K562 (cell line): ENCODE results near the gene CEACAM20. TPM values are rescaled to one million over a fixed set of nuclear protein-coding genes. Genes with fewer than 3 reads are reported as not detected.

Experiments used
- CREB3L1 ChIP-seq: fragments of 450-650 bp; IDR thresholded peaks from 2 replicates; pipeline ENCODE4 v1.6.1; 2014; ENCODE audit warnings: low read depth, mild to moderate bottlenecking, moderate library complexity, borderline replicate concordance
- MLLT1 ChIP-seq, 2 experiments: fragments of 450-650 bp; IDR thresholded peaks; 2 replicates each; pipeline ENCODE4 v1.6.1; 2016
- POLR2A ChIP-seq: fragments of 450-650 bp; conservative IDR thresholded peaks from 2 replicates; pipeline ENCODE4 v1.6.1; 2016
- POLR2G ChIP-seq: fragments of 200-400 bp; formaldehyde crosslinking; IDR thresholded peaks from 2 replicates; pipeline ENCODE4 v1.6.1; 2017; ENCODE audit warnings: low read depth, mild to moderate bottlenecking, antibody characterized with exemption, low read length, moderate library complexity
- SRF ChIP-seq, 2 experiments: fragments of 250-450, 450-650 bp in 1 of 2; sonication (Bioruptor Pico) in 1 of 2; sonication (generic) in 1 of 2; formaldehyde crosslinking; IDR thresholded peaks; 2 replicates each; pipeline versions ENCODE4 v1.5.0 to v1.5.1; 2020 to 2022; ENCODE audit warnings: mild to moderate bottlenecking in 1 of 2, missing genetic modification reagents in 1 of 2
- ZMIZ1 ChIP-seq, 2 experiments: fragments of 150-350 bp in 1 of 2; IDR thresholded peaks; 2 replicates each; pipeline ENCODE4 v1.6.1; 2012 to 2016; ENCODE audit warnings: low read depth in 2 of 2, low read length in 2 of 2, mild to moderate bottlenecking in 1 of 2, moderate library complexity in 1 of 2
- ZNF717 ChIP-seq: fragments of 250-450 bp; sonication (Bioruptor Pico); IDR thresholded peaks from 2 replicates; pipeline ENCODE4 v1.5.0; 2021
- polyA plus RNA-seq, 8 experiments: library from polyadenylated mRNA; depleted of rRNA in 4 of 8; stranded (reverse) in 5 of 8; unstranded in 3 of 8; fragments of >200 nt; fragmentation: Nextera tagmentation in 2 of 8; fragmentation: Illumina TruSeq in 1 of 8; extraction: Ambion mirVana in 2 of 8; extraction: Trizol in 1 of 8; gene quantifications; 2 replicates each; pipeline versions ENCODE4 v1.2.1 to v1.2.3, GENCODE V29; 2011 to 2014; ENCODE audit warnings: inconsistent platforms in 1 of 8, missing spikeins in 1 of 8
- total RNA-seq, 7 experiments: library from RNA; depleted of rRNA in 6 of 7; stranded (reverse); fragments of >200 nt in 6 of 7; fragmentation: Illumina TruSeq in 2 of 7; extraction: Trizol in 2 of 7; gene quantifications; 2 replicates each; pipeline versions ENCODE4 v1.2.1 to v1.2.3, GENCODE V29; 2011 to 2021; ENCODE audit warnings: low replicate concordance in 1 of 7
- TF ChIP-seq, protein P1 (sequence below): fragments of 450-650 bp; IDR thresholded peaks from 2 replicates; pipeline ENCODE4 v1.6.1; 2016; ENCODE audit warnings: mild to moderate bottlenecking, moderate library complexity

Gene CEACAM20
- total and polyA plus RNA-seq, 9 of the 15 experiments (the other 6 are each of a cell fraction or from before 2014, with no cell fraction given), result not detected

DNA sequence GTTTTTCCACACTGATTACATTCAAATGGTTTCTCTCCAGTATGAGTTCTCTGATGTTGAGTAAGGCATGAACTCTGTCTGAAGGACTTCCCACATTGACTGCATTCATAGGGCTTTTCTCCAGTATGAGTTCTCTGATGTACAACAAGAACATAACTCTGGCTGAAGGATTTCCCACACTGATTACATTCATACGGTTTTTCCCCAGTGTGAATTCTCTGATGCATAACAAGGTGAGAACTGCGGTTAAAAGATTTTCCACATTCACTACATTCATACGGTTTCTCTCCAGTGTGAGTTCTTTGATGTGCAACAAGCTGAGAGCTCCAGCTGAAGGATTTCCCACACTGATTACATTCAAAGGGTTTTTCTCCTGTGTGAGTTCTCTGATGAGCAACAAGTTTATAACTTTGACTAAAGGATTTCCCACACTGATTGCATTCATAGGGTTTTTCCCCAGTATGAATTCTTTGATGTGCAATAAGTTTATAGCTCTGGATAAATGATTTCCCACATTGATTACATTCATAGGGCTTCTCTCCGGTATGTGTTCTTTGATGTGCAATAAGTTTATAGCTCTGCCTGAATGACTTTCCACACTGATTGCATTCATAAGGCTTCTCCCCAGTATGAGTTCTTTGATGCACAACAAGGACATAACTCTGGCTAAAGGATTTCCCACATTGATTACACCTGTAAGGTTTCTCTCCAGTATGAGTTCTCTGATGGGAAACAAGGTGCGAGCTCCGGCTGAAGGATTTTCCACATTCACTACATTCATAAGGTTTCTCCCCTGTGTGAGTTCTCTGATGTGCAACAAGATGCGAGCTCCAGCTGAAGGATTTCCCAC, 52.7 kb downstream of the CEACAM20 start (continued):
- TF ChIP-seq, protein P1, sequence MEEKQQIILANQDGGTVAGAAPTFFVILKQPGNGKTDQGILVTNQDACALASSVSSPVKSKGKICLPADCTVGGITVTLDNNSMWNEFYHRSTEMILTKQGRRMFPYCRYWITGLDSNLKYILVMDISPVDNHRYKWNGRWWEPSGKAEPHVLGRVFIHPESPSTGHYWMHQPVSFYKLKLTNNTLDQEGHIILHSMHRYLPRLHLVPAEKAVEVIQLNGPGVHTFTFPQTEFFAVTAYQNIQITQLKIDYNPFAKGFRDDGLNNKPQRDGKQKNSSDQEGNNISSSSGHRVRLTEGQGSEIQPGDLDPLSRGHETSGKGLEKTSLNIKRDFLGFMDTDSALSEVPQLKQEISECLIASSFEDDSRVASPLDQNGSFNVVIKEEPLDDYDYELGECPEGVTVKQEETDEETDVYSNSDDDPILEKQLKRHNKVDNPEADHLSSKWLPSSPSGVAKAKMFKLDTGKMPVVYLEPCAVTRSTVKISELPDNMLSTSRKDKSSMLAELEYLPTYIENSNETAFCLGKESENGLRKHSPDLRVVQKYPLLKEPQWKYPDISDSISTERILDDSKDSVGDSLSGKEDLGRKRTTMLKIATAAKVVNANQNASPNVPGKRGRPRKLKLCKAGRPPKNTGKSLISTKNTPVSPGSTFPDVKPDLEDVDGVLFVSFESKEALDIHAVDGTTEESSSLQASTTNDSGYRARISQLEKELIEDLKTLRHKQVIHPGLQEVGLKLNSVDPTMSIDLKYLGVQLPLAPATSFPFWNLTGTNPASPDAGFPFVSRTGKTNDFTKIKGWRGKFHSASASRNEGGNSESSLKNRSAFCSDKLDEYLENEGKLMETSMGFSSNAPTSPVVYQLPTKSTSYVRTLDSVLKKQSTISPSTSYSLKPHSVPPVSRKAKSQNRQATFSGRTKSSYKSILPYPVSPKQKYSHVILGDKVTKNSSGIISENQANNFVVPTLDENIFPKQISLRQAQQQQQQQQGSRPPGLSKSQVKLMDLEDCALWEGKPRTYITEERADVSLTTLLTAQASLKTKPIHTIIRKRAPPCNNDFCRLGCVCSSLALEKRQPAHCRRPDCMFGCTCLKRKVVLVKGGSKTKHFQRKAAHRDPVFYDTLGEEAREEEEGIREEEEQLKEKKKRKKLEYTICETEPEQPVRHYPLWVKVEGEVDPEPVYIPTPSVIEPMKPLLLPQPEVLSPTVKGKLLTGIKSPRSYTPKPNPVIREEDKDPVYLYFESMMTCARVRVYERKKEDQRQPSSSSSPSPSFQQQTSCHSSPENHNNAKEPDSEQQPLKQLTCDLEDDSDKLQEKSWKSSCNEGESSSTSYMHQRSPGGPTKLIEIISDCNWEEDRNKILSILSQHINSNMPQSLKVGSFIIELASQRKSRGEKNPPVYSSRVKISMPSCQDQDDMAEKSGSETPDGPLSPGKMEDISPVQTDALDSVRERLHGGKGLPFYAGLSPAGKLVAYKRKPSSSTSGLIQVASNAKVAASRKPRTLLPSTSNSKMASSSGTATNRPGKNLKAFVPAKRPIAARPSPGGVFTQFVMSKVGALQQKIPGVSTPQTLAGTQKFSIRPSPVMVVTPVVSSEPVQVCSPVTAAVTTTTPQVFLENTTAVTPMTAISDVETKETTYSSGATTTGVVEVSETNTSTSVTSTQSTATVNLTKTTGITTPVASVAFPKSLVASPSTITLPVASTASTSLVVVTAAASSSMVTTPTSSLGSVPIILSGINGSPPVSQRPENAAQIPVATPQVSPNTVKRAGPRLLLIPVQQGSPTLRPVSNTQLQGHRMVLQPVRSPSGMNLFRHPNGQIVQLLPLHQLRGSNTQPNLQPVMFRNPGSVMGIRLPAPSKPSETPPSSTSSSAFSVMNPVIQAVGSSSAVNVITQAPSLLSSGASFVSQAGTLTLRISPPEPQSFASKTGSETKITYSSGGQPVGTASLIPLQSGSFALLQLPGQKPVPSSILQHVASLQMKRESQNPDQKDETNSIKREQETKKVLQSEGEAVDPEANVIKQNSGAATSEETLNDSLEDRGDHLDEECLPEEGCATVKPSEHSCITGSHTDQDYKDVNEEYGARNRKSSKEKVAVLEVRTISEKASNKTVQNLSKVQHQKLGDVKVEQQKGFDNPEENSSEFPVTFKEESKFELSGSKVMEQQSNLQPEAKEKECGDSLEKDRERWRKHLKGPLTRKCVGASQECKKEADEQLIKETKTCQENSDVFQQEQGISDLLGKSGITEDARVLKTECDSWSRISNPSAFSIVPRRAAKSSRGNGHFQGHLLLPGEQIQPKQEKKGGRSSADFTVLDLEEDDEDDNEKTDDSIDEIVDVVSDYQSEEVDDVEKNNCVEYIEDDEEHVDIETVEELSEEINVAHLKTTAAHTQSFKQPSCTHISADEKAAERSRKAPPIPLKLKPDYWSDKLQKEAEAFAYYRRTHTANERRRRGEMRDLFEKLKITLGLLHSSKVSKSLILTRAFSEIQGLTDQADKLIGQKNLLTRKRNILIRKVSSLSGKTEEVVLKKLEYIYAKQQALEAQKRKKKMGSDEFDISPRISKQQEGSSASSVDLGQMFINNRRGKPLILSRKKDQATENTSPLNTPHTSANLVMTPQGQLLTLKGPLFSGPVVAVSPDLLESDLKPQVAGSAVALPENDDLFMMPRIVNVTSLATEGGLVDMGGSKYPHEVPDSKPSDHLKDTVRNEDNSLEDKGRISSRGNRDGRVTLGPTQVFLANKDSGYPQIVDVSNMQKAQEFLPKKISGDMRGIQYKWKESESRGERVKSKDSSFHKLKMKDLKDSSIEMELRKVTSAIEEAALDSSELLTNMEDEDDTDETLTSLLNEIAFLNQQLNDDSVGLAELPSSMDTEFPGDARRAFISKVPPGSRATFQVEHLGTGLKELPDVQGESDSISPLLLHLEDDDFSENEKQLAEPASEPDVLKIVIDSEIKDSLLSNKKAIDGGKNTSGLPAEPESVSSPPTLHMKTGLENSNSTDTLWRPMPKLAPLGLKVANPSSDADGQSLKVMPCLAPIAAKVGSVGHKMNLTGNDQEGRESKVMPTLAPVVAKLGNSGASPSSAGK, result no peak
- TF ChIP-seq POLR2A (peak; percentile 49; the same call in 1 of the 2 replicates), SRF (CRISPR knock-in tag; IDR thresholded peaks at IDR 0.05) (no peak), CREB3L1 (no peak), MLLT1 (IDR thresholded peaks at IDR 0.05) (no peak), ZNF717 (CRISPR knock-in tag) (no peak), ZMIZ1 (IDR thresholded peaks at IDR 0.05; ENCODE audit: low read depth in 2 of 2, low read length in 2 of 2) (no peak), POLR2G (0 out of 2 replicates have a peak, but pooled peaks have one; percentile 18)
